Fibroblast of lung (primary cell): ENCODE data around the gene MYOZ3. TPM values are rescaled to one million over a fixed set of nuclear protein-coding genes. Genes with fewer than 3 reads are reported as not detected.

Experiments used
- DNase-seq, 2 donors: peaks; one replicate each; pipeline versions ENCODE4 v3.0.0 to v3.0.0-alpha.2; 2010; ENCODE audit warnings: low read depth in 2 of 2
- H2AFZ ChIP-seq: 2 replicates; pipeline ENCODE4 v1.5.1; 2012; ENCODE audit warnings: low read length, control low read depth, inconsistent platforms
- H3K27ac ChIP-seq: 2 replicates; pipeline ENCODE4 v1.5.1; 2011; ENCODE audit warnings: low read length, control low read depth; ENCODE audit not compliant: insufficient read depth
- H3K27me3 ChIP-seq: 2 replicates; pipeline ENCODE4 v1.5.1; 2011; ENCODE audit warnings: mild to moderate bottlenecking, low read length; ENCODE audit not compliant: control insufficient read depth, insufficient read depth
- H3K36me3 ChIP-seq: 2 replicates; pipeline ENCODE4 v1.5.1; 2011; ENCODE audit warnings: low read length; ENCODE audit not compliant: control insufficient read depth, insufficient read depth
- H3K4me1 ChIP-seq: 2 replicates; pipeline ENCODE4 v1.5.1; 2011; ENCODE audit warnings: low read length; ENCODE audit not compliant: control insufficient read depth, insufficient read depth; ENCODE audit errors: extremely low read depth
- H3K4me2 ChIP-seq: 2 replicates; pipeline ENCODE4 v1.5.1; 2011; ENCODE audit warnings: low read length, control low read depth; ENCODE audit not compliant: insufficient read depth; ENCODE audit errors: extremely low read depth
- H3K4me3 ChIP-seq, 4 experiments: fragments of 200-600 bp in 1 of 4; sonication (generic) in 1 of 4; replicated peaks in 1 of 4; 2 replicates each; pipeline ENCODE4 v1.5.1; 2011 to 2016; ENCODE audit warnings: low read length in 4 of 4, low read depth in 3 of 4, mild to moderate bottlenecking in 3 of 4, control low read depth in 2 of 4, inconsistent platforms in 1 of 4, mixed read lengths in 1 of 4; ENCODE audit not compliant: insufficient read depth in 1 of 4; ENCODE audit errors: control extremely low read depth in 1 of 4
- H3K79me2 ChIP-seq: 2 replicates; pipeline ENCODE4 v1.5.1; 2012; ENCODE audit warnings: mild to moderate bottlenecking, low read length, inconsistent platforms; ENCODE audit not compliant: control insufficient read depth, insufficient read depth
- H3K9ac ChIP-seq: 2 replicates; pipeline ENCODE4 v1.5.1; 2011; ENCODE audit warnings: mild to moderate bottlenecking, low read length, control low read depth; ENCODE audit not compliant: insufficient read depth
- H3K9me3 ChIP-seq: 2 replicates; pipeline ENCODE4 v1.5.1; 2012; ENCODE audit warnings: low read depth, low read length; ENCODE audit not compliant: control insufficient read depth, insufficient read depth
- H4K20me1 ChIP-seq: 2 replicates; pipeline ENCODE4 v1.5.1; 2011; ENCODE audit warnings: low read length; ENCODE audit not compliant: control insufficient read depth, insufficient read depth; ENCODE audit errors: extremely low read depth
- CTCF ChIP-seq, 2 donors: IDR thresholded peaks in 1 of 2; conservative IDR thresholded peaks in 1 of 2; 1 replicate in 1 of 2; 2 replicates in 1 of 2; pipeline ENCODE4 v1.5.1; 2011 to 2012; ENCODE audit warnings: low read length in 2 of 2, control low read depth in 1 of 2, inconsistent platforms in 1 of 2, low read depth in 1 of 2, mild to moderate bottlenecking in 1 of 2
- EZH2 ChIP-seq: IDR thresholded peaks from 2 replicates; pipeline ENCODE4 v1.5.1; 2012; ENCODE audit warnings: low read length, control low read depth, mild to moderate bottlenecking; ENCODE audit errors: missing control alignments
- polyA plus RNA-seq, 2 donors: library from polyadenylated mRNA; depleted of rRNA in 1 of 2; stranded (reverse) in 1 of 2; unstranded in 1 of 2; fragments of >200 nt; gene quantifications; 2 replicates each; pipeline ENCODE4 v1.2.1, GENCODE V29; 2011 to 2012; ENCODE audit warnings: missing spikeins in 1 of 2
- total RNA-seq: library from RNA; depleted of rRNA; stranded (reverse); fragments of >200 nt; gene quantifications from 2 replicates; pipeline ENCODE4 v1.2.1, GENCODE V29; 2014

The MYOZ3 gene
- total and polyA plus RNA-seq, 2 donors (not counting 1 experiment from before 2014, with no cell fraction given) = 0.14 to 0.33 TPM

GRCh38 chr5:150641006-150641570 is 20.0 kb upstream of the MYOZ3 start:
- Histone ChIP-seq H3K4me2 (peak overlapping the region; percentile 88), H3K9ac (peak overlapping the region; percentile 46), H3K36me3 (no peaks in the 10 kb centered on the region), H3K27me3 (no peaks in the 10 kb centered on the region), H3K4me1 (peaks cover 71% of the 10 kb centered on the region), H4K20me1 (no peaks in the 10 kb centered on the region), H3K27ac (peak overlapping the region; percentile 89), H3K79me2 (no peaks in the 10 kb centered on the region), H2AFZ (no peak overlapping the region), H3K4me3 (peak overlapping the region; percentile 37 to 59 (median 49)), H3K9me3 (no peaks in the 10 kb centered on the region)
- TF ChIP-seq CTCF (conservative IDR thresholded peaks at IDR 0.05 in 1 of 2, IDR thresholded peaks at IDR 0.05 in 1 of 2; ENCODE audit: low read depth in 1 of 2, low read length in 2 of 2) = no peak
- no peak for TF ChIP-seq EZH2
- DNase-seq = peak; percentile 49 to 91

- TF ChIP-seq EZH2 (no peak), CTCF (conservative IDR thresholded peaks at IDR 0.05 in 1 of 2, IDR thresholded peaks at IDR 0.05 in 1 of 2; ENCODE audit: low read depth in 1 of 2, low read length in 2 of 2) (no peak)
- peak overlapping the region; percentile 88 for H3K4me2 ChIP-seq
- peak overlapping the region; percentile 46 for H3K9ac ChIP-seq
- no peaks in the 10 kb centered on the region for H3K36me3 ChIP-seq
- peak overlapping the region in 3 of 4 experiments; percentile 37 to 59 (median 51) for H3K4me3 ChIP-seq
- peaks cover 62% of the 10 kb centered on the region for H3K4me1 ChIP-seq
- H3K79me2 ChIP-seq = no peaks in the 10 kb centered on the region
- no peaks in the 10 kb centered on the region for H3K9me3 ChIP-seq
- H2AFZ ChIP-seq = no peak overlapping the region
- H3K27me3 ChIP-seq = no peaks in the 10 kb centered on the region
- DNase-seq = peak in 1 of 2 donors; percentile 44
- H4K20me1 ChIP-seq = no peaks in the 10 kb centered on the region
- peak overlapping the region; percentile 89 for H3K27ac ChIP-seq
These were observed 19.1 kb upstream of the MYOZ3 start for GRCh38 chr5:150641824-150642566.

- H3K9ac ChIP-seq = no peak overlapping the region
These were observed 18.5 kb upstream of the MYOZ3 start for GRCh38 chr5:150642567-150642927.

More at GRCh38 chr5:150642567-150642927, 18.5 kb upstream of the MYOZ3 start:
- Histone ChIP-seq H3K4me3 (peak overlapping the region in 3 of 4 experiments; percentile 37 to 59 (median 51)), H3K36me3 (no peaks in the 10 kb centered on the region), H3K9me3 (no peaks in the 10 kb centered on the region), H3K4me2 (peak overlapping the region; percentile 88), H3K4me1 (peaks cover 64% of the 10 kb centered on the region), H3K79me2 (no peaks in the 10 kb centered on the region), H4K20me1 (no peaks in the 10 kb centered on the region), H2AFZ (no peak overlapping the region), H3K27ac (peak overlapping the region; percentile 89), H3K27me3 (no peaks in the 10 kb centered on the region)
- TF ChIP-seq CTCF (conservative IDR thresholded peaks at IDR 0.05 in 1 of 2, IDR thresholded peaks at IDR 0.05 in 1 of 2; ENCODE audit: low read depth in 1 of 2, low read length in 2 of 2) = no peak
- no peak for TF ChIP-seq EZH2
- peak; percentile 85 to 93 for DNase-seq
